VCaP (cell line): ENCODE data around the gene FLVCR2.

Source experiments
- H3K27ac ChIP-seq: fragments of 450-650 bp; 2 replicates; pipeline ENCODE4 v1.5.1; 2017
- TF ChIP-seq, protein P1 (sequence below): fragments of 450-650 bp; conservative IDR thresholded peaks from 2 replicates; pipeline ENCODE4 v1.5.1; 2017; ENCODE audit warnings: mild to moderate bottlenecking, moderate library complexity

The FLVCR2 gene

DNA sequence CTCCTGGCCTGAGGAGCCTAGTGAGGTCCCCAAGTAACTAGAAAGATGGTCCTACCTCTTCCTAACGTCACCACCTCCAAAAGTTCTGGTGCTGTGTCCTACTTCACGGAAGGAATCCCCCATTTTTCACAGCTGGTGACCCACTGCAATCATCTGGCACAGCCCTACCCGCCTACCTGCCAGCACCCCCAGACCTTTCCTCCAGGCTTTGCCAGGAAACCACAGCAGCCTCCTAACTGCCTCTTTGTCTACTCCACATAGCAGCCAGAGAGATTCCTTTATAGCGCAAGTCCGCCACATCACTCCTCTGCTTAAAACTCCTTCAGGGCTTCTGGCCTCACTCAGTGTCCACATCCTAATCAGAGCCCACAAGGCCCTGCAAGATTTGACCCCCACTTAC lies 13.4 kb upstream of the FLVCR2 start:
- no peak overlapping the region for H3K27ac ChIP-seq
- TF ChIP-seq, protein P1, sequence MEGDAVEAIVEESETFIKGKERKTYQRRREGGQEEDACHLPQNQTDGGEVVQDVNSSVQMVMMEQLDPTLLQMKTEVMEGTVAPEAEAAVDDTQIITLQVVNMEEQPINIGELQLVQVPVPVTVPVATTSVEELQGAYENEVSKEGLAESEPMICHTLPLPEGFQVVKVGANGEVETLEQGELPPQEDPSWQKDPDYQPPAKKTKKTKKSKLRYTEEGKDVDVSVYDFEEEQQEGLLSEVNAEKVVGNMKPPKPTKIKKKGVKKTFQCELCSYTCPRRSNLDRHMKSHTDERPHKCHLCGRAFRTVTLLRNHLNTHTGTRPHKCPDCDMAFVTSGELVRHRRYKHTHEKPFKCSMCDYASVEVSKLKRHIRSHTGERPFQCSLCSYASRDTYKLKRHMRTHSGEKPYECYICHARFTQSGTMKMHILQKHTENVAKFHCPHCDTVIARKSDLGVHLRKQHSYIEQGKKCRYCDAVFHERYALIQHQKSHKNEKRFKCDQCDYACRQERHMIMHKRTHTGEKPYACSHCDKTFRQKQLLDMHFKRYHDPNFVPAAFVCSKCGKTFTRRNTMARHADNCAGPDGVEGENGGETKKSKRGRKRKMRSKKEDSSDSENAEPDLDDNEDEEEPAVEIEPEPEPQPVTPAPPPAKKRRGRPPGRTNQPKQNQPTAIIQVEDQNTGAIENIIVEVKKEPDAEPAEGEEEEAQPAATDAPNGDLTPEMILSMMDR, result no peak

DNA sequence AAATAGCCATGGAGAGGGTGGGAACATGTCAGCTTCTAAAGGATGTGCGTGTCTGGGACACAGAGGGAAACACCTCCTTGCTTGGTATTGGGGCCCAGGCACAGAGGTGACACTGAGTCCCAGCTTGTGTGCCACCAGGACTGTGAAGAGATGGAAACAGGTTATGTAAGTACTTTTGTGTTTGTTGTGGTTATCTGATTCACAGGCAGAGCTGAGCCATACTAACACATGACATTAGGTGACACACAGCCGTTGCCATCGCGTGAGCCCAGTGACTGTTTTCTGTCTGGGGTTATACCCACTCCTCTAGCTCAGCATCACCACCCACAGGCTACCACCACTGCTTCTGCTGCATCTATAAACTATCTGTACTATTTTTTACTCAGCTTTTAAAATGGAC lies 12.1 kb upstream of the FLVCR2 start:
- H3K27ac ChIP-seq, result peak overlapping the region; percentile 63
- TF ChIP-seq, protein P1, result 0 out of 2 replicates have a peak, but pooled peaks have one; percentile 13

DNA sequence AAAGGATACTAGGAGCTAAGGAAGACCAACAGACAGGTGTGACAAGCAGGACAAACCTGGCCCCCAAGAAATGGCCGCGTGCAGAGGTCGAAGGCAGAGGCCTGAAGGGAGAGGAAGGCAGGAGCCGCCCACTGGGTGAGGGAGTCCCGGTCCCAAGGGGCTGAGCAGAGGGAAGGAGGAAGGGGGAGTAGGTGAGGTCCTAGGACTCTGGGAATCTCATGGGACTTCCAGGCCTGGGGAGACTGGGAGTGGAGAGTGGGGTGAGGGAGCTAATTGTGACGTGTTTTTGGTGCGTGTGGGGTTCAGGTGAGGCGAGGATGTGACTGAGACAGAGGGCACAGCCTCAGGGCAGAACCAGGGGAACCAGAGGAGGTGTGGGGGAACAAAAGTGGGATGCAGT lies 11.7 kb upstream of the FLVCR2 start:
- peak overlapping the region; percentile 63 for H3K27ac ChIP-seq
- TF ChIP-seq, protein P1, result no peak

DNA sequence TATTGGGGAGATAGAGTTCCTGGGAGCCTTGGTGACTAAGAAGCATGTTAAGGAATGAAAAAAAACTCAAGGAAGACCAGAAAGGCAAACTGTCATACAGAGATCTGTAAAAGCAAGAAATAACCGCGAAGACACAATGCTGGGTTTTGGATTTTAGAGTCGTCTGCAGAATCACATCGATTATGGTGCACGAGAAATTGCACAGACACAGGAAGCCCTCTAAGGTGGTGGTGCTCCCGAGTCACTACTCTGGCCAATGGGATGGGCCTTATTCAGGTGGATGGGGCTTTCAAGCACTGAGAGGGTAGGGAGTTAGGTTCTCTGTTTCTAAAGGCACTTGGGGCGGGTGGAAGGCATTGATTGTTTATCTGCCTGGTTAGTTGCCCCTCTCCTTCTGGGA lies 10.3 kb upstream of the FLVCR2 start:
- H3K27ac ChIP-seq, result no peak overlapping the region
- TF ChIP-seq, protein P1, result no peak

DNA sequence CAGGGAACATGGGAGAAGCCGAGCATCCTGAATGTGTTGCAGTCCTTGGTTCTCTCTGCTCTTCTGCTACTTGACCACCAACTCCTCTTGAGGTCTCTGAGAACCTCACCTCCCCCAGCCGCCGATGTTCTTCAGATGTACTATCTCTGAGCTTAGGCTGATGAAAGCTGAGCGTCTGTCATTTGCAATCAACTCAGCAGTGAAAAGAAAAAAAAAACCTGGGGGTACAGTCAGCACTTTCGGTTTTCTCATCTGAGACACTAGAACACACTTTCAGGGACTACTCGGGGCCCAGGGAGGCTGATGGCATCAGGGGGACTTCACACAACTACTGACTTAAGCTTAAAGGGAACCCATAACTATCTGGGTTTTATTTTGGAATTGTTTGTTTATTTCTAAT lies 9.6 kb upstream of the FLVCR2 start:
- H3K27ac ChIP-seq, result no peak overlapping the region
- TF ChIP-seq, protein P1, result no peak

DNA sequence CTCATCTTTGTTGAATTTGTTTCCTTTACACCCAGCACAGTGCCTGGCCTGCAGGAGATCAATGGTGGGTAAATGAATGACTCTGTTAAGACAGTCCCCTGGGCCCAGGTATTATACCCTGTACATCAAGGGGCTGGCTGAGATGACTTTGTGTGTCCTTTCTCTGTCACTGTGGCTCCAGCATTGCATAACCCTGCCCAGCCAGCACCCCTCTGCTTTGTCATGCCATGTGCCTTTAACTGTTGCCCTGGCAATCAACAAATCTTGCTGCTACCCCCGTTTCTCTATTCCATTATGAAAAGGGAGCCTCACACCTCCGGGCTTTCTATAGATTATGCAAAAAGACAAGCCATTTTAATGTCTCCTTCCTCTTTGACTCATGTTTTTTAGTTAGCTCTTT lies 7.6 kb upstream of the FLVCR2 start:
- TF ChIP-seq, protein P1, result no peak
- no peak overlapping the region for H3K27ac ChIP-seq

DNA sequence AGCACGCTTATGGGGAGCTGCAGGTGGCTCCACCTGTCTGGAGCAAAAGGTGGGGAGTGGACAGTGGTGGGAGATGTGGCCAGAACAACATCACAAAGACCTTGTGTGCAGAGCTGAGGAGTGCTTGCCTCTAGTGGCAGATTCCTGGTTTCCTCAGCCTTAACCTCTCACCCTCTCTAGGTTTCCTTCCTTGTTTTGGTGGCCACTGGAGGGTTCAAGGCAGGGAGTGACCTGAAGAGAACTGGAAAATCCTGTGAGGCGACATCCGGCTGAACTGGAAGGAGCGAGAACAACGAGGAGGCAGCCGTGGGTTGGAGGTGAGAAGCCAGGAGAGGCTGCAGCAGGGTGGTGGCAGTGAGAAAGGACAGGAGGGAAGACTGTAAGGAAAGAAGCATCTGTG lies 6.3 kb upstream of the FLVCR2 start:
- TF ChIP-seq, protein P1, result no peak
- H3K27ac ChIP-seq, result no peak overlapping the region

DNA sequence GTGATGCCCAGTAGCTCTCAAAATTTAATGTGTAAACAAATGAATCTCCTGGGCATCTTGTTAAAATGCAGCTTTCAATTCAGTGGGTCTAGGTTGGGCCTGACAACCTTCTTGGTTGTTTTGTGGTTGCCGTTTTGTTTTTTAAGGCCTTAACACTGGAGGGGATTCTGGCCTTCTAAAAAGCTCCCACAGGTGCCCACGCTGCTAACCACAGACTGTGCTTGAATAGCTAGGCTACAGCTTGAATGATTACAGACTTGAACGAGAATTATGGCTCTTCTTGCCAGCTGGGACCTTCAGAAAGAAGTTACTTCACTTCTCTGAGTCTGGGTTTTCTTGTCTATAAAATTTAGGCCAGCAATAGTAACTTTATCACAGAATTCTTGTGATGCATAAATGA lies 1.3 kb upstream of the FLVCR2 start:
- TF ChIP-seq, protein P1, result no peak
- no peak overlapping the region; the same call in 1 of the 2 replicates for H3K27ac ChIP-seq
